Left kidney (tissue), 2 donors: ENCODE data around the gene TUFM. TPM values are rescaled to one million over a fixed set of nuclear protein-coding genes. Genes with fewer than 3 reads are reported as not detected.
"Not testable (repeated sequence)": the region's sequence is repeated elsewhere in the genome, so short reads cannot be mapped to it uniquely, and the experiment has no call there.

Experiments
- DNase-seq: peaks from one replicate; pipeline ENCODE4 v3.0.0-alpha.2; 2013
- polyA plus RNA-seq: library from polyadenylated mRNA; unstranded; fragments of 120-200 nt; gene quantifications from one replicate; pipeline ENCODE4 v1.2.1, GENCODE V29; 2013; ENCODE audit not compliant: insufficient read length

TUFM gene
- polyA plus RNA-seq, 1 donor = 195 TPM

DNA sequence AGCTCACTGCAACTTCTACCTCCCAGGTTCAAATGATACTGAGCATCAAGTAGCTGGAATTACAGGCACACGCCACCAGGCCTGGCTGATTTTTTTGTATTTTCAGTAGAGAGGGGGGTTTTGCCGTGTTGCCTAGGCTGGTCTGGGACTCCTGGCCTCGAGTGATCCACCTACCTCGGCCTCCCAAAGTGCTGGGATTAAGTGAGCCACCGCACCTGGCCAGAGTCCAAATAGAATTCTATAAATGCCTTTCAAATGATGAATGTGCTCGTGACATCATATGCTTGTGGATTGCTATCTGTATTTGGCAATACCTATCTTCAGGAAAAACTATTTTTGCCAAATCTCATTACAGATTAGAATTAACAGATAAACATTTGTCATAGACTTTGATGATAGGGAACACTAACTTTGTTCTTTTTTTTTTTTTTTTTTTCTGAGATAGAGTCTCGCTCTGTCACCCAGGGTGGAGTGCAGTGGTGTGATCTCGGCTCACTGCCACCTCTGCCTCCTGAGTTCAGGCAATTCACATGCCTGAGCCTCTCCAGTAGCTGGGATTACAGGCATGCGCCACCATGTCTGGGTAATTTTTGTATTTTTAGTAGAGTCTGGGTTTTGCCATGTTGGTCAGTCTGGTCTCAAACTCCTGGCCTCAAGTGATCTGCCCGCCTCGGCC lies 38.6 kb downstream of the TUFM start:
- not testable (repeated sequence) for DNase-seq

DNA sequence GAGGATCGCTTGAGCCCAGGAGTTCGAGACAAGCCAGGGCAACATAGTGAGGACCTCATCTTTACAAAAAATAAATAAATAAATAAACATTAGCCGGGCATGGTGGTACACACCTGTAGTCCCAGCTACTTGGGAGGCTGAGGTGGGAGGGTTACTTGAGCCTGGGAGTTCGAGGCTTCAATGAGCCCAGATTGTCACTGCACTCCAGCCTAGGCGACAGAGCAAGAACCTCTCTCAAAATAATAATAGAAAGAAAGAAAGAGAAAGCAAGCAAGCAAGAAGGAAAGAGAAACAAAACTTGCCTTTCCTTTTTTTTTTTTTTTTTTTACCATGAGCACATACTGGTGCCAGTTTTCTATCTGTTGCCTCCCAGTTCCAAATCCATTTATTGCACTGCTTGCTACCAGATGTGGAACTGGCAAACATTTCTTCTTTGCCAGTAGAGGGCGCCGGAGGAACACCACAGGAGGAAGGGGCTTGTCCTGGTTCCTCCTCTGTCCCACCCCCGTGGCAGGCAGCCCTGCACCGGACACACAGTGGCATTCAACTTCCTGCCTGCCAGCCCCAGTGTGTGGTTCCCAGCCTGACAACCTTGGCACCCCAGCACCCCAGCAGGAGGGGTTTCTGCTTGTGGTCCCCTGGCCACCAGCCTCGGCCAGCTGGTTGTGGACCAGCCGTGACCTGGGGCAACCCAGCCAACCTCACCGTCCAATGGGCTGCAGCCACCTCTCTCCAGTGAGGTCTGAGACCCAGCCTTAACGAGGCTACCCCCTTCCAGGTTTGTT lies 43.7 kb downstream of the TUFM start:
- DNase-seq = not testable (repeated sequence)

Other genes with a start within 250 kb of the TUFM start
- gene SULT1A2, start 249.3 kb downstream of the TUFM start, polyA plus RNA-seq = 2.2 TPM
- gene SULT1A1, start 236.3 kb downstream of the TUFM start, polyA plus RNA-seq = 30.8 TPM
- gene NPIPB8, start 208.3 kb downstream of the TUFM start, polyA plus RNA-seq = 2.0 TPM
- gene EIF3C, start 134.9 kb downstream of the TUFM start, polyA plus RNA-seq = 678 TPM
- 4.5 TPM for gene NPIPB9, start 94.6 kb downstream of the TUFM start, polyA plus RNA-seq
- 108 TPM for gene ATXN2L, start 23.3 kb downstream of the TUFM start, polyA plus RNA-seq
- gene SH2B1, start 17.5 kb upstream of the TUFM start, polyA plus RNA-seq = 65.1 TPM
- gene ATP2A1, start 32.1 kb upstream of the TUFM start, polyA plus RNA-seq = 7.0 TPM
- 23.3 TPM for gene RABEP2, start 78.9 kb upstream of the TUFM start, polyA plus RNA-seq
- gene CD19, start 85.6 kb upstream of the TUFM start, polyA plus RNA-seq = 4.0 TPM
- gene NFATC2IP, start 104.6 kb upstream of the TUFM start, polyA plus RNA-seq = 91.1 TPM
- 40.1 TPM for gene SPNS1, start 128.4 kb upstream of the TUFM start, polyA plus RNA-seq
- gene LAT, start 138.7 kb upstream of the TUFM start, polyA plus RNA-seq = 8.1 TPM